Ovary (tissue), 3 donors: ENCODE results near the gene PSKH1.

Experiments
- EP300 ChIP-seq: sonication (generic); formaldehyde crosslinking; IDR thresholded peaks from one replicate; pipeline ENCODE4 v1.6.1; 2017; ENCODE audit warnings: antibody characterized with exemption
- POLR2A ChIP-seq: fragments of 450-650 bp; IDR thresholded peaks from one replicate; pipeline ENCODE4 v1.6.1; 2017; ENCODE audit warnings: antibody characterized with exemption, mild to moderate bottlenecking, moderate library complexity
- TF ChIP-seq, protein P1 (sequence below), 3 donors: fragments of 450-650 bp in 2 of 3; fragments of 200-600 bp in 1 of 3; IDR thresholded peaks; one replicate each; pipeline versions ENCODE4 v1.5.1 to v1.8.0; 2016 to 2022; ENCODE audit warnings: antibody characterized with exemption in 3 of 3, mild to moderate bottlenecking in 1 of 3
- donor health status: DM: no; HTN: no; CAD: no.

DNA sequence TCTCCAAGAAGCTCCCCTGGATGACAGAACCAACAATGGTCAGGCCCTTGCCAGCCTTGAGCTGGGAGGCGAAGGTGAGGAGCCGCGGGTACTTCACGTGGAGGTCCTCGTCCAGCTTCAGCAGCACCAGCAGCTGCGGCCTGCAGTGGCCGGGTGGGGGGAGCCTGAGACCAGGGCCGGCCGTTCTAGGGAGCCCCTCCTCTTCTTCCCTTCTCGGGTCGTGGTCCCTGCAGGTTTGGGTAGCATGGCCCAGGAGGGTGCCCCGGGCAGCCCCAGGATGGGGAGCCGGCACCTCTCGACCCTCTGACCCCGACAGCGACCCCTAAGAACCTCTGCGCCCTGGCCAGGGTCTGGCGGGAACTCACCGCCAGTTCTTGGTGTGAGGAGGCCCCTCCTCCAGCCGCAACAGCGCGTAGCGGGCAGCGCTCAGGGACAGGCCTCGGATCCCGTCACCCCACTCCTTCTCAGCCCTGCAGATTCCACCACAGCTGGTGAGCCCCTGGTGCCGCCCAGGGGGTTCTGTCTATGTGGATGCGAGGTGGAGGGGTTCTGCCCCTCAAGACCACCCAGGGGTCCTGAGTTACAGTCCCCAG is 54.0 kb downstream of the PSKH1 start:
- TF ChIP-seq EP300 (no peak), POLR2A (no peak)
- TF ChIP-seq, protein P1, sequence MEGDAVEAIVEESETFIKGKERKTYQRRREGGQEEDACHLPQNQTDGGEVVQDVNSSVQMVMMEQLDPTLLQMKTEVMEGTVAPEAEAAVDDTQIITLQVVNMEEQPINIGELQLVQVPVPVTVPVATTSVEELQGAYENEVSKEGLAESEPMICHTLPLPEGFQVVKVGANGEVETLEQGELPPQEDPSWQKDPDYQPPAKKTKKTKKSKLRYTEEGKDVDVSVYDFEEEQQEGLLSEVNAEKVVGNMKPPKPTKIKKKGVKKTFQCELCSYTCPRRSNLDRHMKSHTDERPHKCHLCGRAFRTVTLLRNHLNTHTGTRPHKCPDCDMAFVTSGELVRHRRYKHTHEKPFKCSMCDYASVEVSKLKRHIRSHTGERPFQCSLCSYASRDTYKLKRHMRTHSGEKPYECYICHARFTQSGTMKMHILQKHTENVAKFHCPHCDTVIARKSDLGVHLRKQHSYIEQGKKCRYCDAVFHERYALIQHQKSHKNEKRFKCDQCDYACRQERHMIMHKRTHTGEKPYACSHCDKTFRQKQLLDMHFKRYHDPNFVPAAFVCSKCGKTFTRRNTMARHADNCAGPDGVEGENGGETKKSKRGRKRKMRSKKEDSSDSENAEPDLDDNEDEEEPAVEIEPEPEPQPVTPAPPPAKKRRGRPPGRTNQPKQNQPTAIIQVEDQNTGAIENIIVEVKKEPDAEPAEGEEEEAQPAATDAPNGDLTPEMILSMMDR (IDR thresholded peaks at IDR 0.05): no peak
